HG03432 (cell line): ENCODE results near the gene ST7.
"Not testable (repeated sequence)": the region's sequence is repeated elsewhere in the genome, so short reads cannot be mapped to it uniquely, and the experiment has no call there.

Source experiments
- ATAC-seq: cut with Tn5 transposase; IDR thresholded peaks from one replicate; pipeline ENCODE4 v1.9.1; 2021; ENCODE audit warnings: mild to moderate bottlenecking, moderate library complexity; ENCODE audit not compliant: unreplicated experiment

ST7 gene

GRCh38 chr7:116949941-116950801, 3.1 kb upstream of the ST7 start:
- ATAC-seq, result no peak

GRCh38 chr7:116950889-116951351, 2.4 kb upstream of the ST7 start:
- no peak for ATAC-seq

GRCh38 chr7:116951366-116952292, 1.7 kb upstream of the ST7 start:
- no peak for ATAC-seq

GRCh38 chr7:116952635-116953371, 498 bp upstream of the ST7 start:
- no peak for ATAC-seq

GRCh38 chr7:116953906-116954838, 871 bp downstream of the ST7 start:
- peak; percentile 24 for ATAC-seq

GRCh38 chr7:116955340-116955739, 2.0 kb downstream of the ST7 start:
- no peak for ATAC-seq

GRCh38 chr7:116955801-116956476, 2.6 kb downstream of the ST7 start:
- ATAC-seq, result peak; percentile 78

GRCh38 chr7:116956477-116956804, 3.1 kb downstream of the ST7 start:
- ATAC-seq, result no peak

GRCh38 chr7:116957874-116958273, 4.6 kb downstream of the ST7 start:
- peak; percentile 25 for ATAC-seq

- not testable (repeated sequence) for ATAC-seq
Observed at GRCh38 chr7:116961966-116962673, 8.8 kb downstream of the ST7 start.

- no peak for ATAC-seq
Observed at GRCh38 chr7:116963234-116963633, 9.9 kb downstream of the ST7 start.

GRCh38 chr7:116966601-116967000, 13.3 kb downstream of the ST7 start:
- ATAC-seq, result no peak

GRCh38 chr7:116967254-116967922, 14.1 kb downstream of the ST7 start:
- ATAC-seq, result no peak

- no peak for ATAC-seq
Observed at GRCh38 chr7:116967983-116968382, 14.7 kb downstream of the ST7 start.

- ATAC-seq, result no peak
Observed at GRCh38 chr7:116968631-116969030, 15.3 kb downstream of the ST7 start.

GRCh38 chr7:116969371-116969902, 16.1 kb downstream of the ST7 start:
- ATAC-seq, result no peak

GRCh38 chr7:116970238-116970910, 17.1 kb downstream of the ST7 start:
- ATAC-seq, result peak; percentile 81
